Stimulated activated CD8-positive, alpha-beta memory T cell treated with anti-CD3 and anti-CD28 coated beads, Interleukin-12 subunit alpha, Interleukin-12 subunit beta, amount 100 ng/mL, for 1 hour (primary cell): ENCODE measurements around the gene MRPL21.
"Not testable (repeated sequence)": the region's sequence is repeated elsewhere in the genome, so short reads cannot be mapped to it uniquely, and the experiment has no call there.

ENCODE experiments used
- DNase-seq: peaks from one replicate; pipeline ENCODE4 v3.0.0-alpha.2; 2020; ENCODE audit warnings: low read depth

MRPL21 gene

GRCh38 chr11:68910965-68911364, 7.3 kb upstream of the MRPL21 start:
- no peak for DNase-seq

GRCh38 chr11:68908273-68908672, 4.6 kb upstream of the MRPL21 start:
- DNase-seq = no peak

GRCh38 chr11:68905421-68906360, 2.1 kb upstream of the MRPL21 start:
- DNase-seq = no peak

DNA sequence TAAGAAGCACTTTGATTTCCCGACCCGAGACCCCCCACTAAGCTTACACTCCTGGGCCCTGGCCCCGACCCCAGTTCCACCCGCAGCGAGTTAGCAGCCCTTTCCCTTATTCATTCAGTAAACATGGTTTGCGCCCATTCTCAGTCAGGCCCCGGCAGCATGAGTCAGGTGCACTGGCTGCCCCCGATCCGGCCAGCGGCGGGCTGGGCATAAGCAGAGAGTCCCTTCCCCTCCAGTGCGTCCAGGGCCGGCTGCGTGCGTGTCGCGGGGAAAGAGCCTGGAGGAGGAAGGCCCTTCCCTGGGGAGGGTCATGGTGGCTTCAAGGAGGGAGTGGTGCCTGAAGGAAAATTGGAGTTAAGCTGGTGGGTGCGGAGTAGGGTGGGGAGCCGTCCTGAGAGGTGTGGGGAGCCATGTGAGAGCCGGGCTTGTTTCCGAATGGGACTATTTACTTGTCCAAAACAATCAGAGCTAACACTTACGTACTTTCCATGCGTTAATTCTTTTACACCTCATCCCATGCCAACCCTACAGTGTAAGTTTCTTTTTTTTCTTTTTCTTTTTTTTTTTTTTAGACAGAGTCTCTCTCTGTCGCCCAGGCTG, 716 bp upstream of the MRPL21 start:
- no peak for DNase-seq

- DNase-seq = no peak
Observed at GRCh38 chr11:68900835-68901381, 2.7 kb downstream of the MRPL21 start.

- no peak for DNase-seq
Observed at GRCh38 chr11:68897441-68897840, 6.2 kb downstream of the MRPL21 start.

GRCh38 chr11:68896171-68896959, 7.3 kb downstream of the MRPL21 start:
- no peak for DNase-seq

- DNase-seq = no peak
Observed at GRCh38 chr11:68893282-68893681, 10.3 kb downstream of the MRPL21 start.

DNA sequence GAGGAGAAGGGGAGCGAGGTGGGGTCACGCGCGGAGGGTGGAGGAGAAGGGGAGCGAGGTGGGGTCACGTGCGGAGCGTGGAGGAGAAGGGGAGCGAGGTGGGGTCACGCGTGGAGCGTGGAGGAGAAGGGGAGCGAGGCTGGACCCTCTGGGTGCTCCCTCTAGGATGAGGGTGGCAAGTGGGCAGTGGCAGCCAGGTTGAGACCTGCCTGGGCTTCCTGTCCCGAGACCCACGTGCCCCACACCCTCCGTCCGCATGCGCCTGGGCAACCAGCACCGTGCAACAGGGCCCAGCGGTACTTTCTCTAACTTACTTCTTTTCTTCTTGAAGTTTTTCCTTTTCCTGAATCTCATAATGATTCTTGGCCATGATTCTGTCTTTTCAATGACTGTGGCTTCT, 11.1 kb downstream of the MRPL21 start:
- no peak for DNase-seq

GRCh38 chr11:68891351-68891948, 12.2 kb downstream of the MRPL21 start:
- DNase-seq = no peak

GRCh38 chr11:68890490-68891231, 13.0 kb downstream of the MRPL21 start:
- DNase-seq = no peak

DNA sequence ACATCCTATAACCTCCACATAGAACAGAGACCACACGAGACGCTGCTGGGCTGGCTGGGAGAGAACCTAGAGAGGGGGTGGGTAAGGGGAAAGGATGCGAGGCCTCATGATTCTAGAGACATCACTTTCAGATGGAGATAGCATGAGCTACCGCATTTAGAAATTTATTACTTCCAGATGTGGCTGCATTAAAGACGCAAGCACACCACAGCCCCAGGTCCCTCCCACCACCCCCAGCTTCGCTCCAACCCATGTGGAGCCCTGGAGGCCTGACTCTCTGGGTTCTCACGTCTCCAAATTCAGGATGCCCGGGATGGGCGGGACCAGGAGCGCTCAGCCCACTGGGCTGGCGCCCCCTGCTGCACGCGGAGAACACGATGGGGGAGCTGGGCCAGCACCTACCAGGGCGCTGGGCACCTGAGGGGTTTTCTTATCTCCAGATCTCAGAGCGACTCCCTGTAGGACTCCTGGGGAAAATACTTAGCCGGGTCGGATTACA, 13.6 kb downstream of the MRPL21 start:
- DNase-seq = no peak

- not testable (repeated sequence) for DNase-seq
Observed at GRCh38 chr11:68884827-68885226, 18.8 kb downstream of the MRPL21 start.

DNA sequence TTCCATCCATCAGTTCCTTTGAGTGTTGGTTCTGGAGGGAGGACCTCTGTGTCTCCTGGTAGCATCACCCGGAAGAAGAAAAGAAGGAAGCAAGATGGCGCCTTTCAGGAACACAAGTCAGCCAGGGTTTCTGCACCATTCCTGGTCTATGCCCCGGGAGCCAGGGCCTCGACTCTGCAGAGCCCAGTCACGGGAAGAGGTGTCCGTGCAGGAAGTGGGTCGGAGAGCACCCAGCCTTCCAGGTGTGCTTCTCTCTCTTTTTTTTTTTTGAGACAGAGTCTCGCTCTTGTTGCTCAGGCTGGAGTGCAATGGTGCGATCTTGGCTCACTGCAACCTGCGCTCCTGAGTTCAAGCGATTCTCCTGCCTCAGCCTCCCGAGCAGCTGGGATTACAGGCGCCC, 21.2 kb downstream of the MRPL21 start:
- DNase-seq = no peak

DNA sequence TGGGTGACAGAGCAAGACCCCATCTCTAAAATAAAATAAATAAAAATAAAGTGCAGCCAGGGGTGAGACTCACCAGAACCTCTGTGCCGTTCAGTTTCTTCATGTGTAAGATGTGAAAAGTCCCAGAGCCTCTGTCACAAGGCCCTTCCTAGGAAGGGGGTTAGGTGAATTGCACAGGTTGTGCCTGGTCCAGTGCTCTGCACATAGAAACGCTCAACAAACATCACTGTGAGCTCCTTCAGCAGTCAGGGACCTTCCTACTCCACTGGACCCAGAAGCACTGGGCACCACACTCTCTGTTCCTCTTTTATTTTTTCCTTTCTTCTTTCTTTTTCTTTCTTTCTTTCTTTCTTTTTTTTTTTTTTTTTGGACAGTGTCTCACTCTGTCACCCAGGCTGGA, 22.3 kb downstream of the MRPL21 start:
- no peak for DNase-seq

- DNase-seq = no peak
Observed at GRCh38 chr11:68880851-68881250, 22.8 kb downstream of the MRPL21 start.

DNA sequence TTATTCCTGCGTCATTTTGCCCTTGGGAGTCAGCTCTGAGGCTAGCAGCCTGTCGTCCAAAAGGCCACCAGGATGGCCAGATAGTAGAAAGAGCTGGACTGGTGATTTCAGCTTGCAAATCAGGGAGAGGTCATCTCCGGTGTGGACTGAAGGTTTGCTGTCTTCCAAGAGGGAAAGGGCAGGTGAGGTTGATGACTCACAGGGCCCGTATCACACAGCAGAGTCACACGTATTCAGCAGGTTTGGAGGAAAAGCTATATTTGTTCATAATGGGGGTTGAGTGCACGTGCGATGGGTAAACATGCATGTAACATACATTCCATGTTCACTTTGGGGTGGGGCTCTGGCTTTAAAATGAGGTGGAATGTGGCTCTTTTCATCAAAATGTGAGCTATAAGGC, 25.6 kb downstream of the MRPL21 start:
- DNase-seq = no peak

DNA sequence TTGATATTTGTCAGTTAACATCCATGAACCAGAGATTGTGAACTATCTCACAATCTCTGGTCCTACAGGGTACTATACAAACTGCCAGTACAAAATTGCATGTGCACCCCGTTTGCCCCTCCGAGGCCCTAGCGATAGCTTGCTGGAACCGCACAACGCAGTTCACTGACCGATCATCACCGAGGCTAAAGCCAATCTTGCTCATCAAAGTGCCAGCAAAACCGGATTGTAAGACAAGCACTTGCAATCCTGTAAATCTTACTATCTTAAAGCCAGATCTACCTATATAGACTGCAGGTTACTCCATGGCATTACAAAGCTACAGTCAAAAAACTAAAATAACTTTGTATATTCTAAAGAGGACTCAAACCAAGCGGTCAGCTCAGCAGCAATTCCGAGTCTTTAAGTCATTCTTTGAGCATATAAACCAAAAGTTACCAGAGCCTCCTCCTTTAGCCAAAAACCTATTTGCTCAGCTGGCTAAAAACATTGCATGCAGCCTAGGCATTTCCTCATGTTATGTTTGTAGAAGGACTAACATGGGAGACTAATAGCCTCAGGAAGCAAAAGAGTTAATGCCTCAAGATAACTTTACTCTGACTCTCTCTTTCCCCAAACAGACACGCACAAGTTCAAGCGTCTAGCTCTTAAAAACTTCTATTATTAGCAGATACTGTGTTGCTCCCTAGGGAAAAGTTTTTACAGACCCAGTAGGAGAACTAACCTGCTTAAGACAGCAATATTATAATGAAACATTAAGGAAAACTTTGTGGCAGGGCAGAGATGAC, 31.2 kb downstream of the MRPL21 start:
- no peak for DNase-seq

DNA sequence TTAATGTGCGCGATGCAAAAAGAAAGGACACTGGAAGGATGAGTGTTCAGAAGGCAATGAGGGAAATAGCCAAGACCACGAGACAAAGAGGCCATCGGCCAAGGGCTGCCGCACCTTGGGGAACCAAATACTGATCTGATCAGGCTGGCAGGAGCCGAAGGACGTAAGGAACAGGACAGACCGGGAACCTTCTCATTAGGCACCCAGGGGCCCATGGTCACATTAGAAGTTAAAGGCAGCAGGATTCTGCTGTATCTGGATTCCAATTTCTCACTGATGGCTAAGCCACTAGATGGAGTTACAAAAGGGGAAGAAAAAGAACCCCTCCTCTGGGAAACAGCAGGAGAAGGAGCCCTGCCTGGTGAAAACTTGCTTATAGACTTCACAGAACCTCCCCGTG, 33.2 kb downstream of the MRPL21 start:
- DNase-seq = no peak

DNA sequence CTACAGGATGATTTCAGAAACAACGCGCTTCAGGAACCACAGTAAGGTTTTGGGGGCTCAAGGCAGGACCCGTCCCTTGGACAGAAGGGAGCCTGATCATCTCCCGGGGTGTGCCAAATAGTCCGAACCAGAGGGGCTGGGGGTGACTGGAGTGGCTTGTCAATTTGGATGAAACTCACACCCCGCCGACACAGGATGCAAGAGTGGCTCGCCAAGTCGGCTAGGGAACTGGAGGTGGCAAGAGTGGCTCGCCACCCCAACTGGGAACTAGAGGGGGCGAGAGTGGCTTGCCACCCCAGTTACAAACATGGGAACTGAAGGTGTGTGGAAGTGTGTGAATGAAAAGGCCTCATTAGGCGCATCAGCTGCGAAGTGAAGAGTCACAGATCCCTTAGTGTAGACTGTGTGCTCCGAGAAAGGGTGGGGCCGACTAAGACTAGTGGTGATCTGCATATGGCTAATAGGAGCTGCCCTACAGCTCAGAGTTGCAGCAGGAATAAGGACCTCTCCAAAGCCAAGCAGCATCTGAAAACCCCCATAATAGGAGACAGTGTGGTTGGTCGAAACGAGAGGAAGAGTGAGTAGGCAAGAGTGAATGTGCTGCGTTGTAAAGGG, 35.3 kb downstream of the MRPL21 start:
- DNase-seq = no peak
